Panc1 (cell line): ENCODE data around the gene CTNND2.

Experiments used
- CTCF ChIP-seq: fragments of 450-650 bp; IDR thresholded peaks from 2 replicates; pipeline ENCODE4 v1.5.1; 2017; ENCODE audit warnings: mild to moderate bottlenecking
- POLR2AphosphoS5 ChIP-seq: IDR thresholded peaks from 2 replicates; pipeline ENCODE4 v1.6.1; 2012; ENCODE audit warnings: mild to moderate bottlenecking, low read depth, low read length, moderate library complexity
- REST ChIP-seq, 2 experiments: IDR thresholded peaks; 2 replicates each; pipeline ENCODE4 v1.6.1; 2011 to 2012; ENCODE audit warnings: low read depth in 2 of 2, control low read depth in 1 of 2, low read length in 1 of 2, mild to moderate bottlenecking in 1 of 2, moderate library complexity in 1 of 2; ENCODE audit not compliant: insufficient read depth in 1 of 2
- SIN3A ChIP-seq: IDR thresholded peaks from 2 replicates; pipeline ENCODE4 v1.6.1; 2012; ENCODE audit warnings: low read depth, mild to moderate bottlenecking, low read length, moderate library complexity, borderline replicate concordance; ENCODE audit not compliant: insufficient read depth
- TCF7L2 ChIP-seq: IDR thresholded peaks from 2 replicates; pipeline ENCODE4 v1.6.1; 2011; ENCODE audit warnings: mild to moderate bottlenecking, low read depth, low read length, inconsistent platforms

- TF ChIP-seq CTCF (no peak), REST (IDR thresholded peaks at IDR 0.05; ENCODE audit: insufficient read depth in 1 of 2, low read depth in 2 of 2, low read length in 1 of 2) (no peak), POLR2AphosphoS5 (no peak), TCF7L2 (peak; percentile 79; the same call in 1 of the 2 replicates), SIN3A (no peak)
Measured at GRCh38 chr5:11560915-11561697, 343.1 kb downstream of the CTNND2 start.
